T-helper 1 cell treated with Interleukin-12 subunit alpha and Interleukin-12 subunit beta and Interleukin-4 antibody, amounts not matched to agents 30 ng/mL and 1 ng/mL, for 36 hours (primary cell): ENCODE results near the gene ABLIM2. TPM values are rescaled to one million over a fixed set of nuclear protein-coding genes. Genes with fewer than 3 reads are reported as not detected.
"Not testable (repeated sequence)": the region's sequence is repeated elsewhere in the genome, so short reads cannot be mapped to it uniquely, and the experiment has no call there.

Source experiments
- intact Hi-C: fragments of 100-400 bp; cut with micrococcal nuclease; formaldehyde crosslinking; loops from one replicate; pipeline ENCODE4 v1.15.1; 2024
- total RNA-seq: library from RNA; stranded (reverse); gene quantifications from 2 replicates; pipeline ENCODE4 v1.2.3, GENCODE V29; 2022

The ABLIM2 gene
- total RNA-seq, 1 donor from 2014 or later: 0.51 TPM

DNA sequence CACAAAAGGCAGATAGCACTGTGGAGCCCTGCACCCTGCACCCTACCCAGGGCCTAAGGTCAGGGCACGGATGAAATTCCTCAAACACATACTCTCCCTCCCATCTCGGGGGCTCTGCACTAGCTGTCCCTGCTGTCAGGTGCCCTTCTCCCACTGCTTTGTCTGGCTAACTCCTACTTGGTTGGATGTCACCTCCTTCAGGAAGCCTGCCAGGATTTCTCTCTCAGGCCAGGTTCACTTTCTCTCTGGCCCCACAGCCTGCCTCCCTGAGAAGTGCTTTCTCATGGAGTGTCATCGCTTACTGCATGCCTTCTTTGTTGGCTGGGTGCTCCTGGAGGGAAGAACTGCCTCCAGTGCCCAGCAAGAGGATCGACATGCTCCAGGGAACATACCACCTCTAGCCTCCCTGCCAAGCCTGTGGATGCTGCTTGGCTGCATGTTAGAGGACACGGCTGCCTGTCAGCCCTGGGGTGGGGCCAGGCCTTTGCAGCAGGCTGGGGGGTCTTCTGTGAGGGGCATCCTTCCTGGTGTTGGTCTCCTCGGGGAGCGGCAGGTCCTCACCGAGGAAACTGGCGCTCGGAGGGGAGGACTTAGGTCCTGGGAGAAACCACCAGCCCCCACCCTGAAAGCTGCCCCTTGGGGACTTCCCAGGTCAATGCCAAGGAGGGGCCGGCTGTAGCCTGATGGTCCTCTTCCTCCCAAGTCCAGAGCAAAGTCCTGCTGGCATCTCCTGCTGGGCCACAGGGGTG lies 15.0 kb downstream of the ABLIM2 start:
- intact Hi-C loops: no loop called here

- intact Hi-C loops: no loop called here
These were observed 16.1 kb downstream of the ABLIM2 start for GRCh38 chr4:8142556-8142955.

DNA sequence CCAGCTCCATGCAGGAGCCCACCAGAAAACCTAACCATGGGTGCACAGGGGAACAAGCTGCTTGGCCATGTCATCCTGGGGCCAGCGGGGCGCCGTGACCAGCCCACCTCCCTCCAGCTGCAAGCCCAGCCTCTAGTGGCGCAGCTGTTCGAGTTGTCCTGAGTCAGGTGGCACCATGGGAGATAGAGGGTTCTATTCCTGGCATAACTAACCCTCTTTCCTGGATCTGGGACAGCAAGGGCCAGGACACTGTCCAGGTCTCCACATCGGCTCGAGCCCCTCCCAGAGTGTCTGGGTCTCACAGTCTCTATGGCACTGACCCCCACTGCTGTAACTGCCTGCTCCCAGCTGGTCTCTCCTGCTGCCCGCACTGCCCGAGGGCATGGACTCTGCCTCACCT lies 16.7 kb downstream of the ABLIM2 start:
- intact Hi-C loops: no loop called here

DNA sequence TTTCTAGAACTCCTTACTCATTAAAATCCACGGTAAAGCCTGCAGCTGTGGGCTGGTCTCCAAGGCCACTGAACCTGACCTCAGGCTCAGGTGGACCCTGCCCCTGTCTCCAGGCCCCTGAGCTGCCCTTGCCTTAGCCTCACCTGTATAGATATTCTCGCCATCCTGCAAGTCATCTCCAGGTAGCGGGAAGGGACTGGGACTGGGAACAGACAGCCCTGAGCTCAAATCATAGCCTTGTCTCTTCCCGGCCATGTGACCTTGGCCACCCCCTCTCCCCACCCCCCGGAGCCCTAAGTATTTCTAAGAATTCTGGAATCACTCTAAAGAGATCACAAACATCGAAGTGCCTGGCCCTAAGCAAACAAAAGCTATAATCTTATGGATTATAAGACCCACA lies 17.7 kb downstream of the ABLIM2 start:
- intact Hi-C loops: no loop called here

DNA sequence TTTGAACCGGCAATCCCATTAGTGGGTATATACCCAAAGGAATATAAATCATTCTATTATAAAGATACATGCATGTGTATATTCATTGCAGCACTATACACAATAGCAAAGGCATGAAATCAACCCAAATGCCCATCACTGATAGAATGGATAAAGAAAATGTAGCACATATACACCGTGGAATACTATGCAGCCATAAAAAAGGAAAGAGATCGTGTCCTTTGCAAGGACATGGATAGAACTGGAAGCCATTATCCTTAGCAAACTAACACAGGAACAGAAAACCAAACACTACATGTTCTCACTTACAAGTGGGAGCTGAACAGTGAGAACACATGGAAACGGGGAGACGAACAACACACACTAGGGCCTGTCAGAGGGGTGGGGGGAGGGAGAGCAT lies 18.9 kb downstream of the ABLIM2 start:
- intact Hi-C loops: not testable (repeated sequence)

DNA sequence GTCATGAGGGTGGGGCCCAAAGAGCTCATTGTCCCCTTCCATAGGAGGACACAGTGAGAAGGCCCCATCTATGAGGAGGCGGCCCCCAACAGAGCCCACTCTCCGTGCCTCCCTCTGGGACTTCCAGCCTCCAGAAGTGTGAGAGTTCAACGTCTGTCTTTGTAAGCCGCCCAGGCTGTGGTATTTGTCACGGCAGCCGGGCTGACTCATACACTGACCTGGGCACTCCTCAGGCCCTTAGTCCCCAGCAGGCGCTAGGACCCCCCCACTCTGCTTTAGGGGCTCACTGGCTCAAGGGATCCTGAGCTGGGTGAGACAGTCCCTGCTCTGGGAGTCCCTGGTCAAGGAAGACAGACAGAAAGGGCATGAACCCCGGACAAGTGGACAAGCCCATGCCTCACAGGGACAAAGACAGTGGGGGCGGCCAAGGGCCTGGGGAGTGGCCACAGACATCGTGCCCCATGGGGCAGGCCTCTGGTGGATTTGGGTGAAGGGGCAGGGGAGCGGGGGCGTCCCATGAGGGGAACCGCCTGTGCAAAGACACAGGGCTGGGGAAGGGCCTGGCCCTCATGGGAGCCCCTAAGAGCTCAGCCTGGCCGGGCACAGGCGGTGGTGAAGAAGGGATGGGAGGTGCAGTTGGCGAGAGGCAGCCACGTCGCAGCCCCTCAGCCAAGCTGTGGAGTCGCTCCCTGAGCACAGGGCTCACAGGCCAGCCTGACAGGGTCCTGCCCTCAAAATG lies 21.5 kb downstream of the ABLIM2 start:
- intact Hi-C loops: no loop called here

DNA sequence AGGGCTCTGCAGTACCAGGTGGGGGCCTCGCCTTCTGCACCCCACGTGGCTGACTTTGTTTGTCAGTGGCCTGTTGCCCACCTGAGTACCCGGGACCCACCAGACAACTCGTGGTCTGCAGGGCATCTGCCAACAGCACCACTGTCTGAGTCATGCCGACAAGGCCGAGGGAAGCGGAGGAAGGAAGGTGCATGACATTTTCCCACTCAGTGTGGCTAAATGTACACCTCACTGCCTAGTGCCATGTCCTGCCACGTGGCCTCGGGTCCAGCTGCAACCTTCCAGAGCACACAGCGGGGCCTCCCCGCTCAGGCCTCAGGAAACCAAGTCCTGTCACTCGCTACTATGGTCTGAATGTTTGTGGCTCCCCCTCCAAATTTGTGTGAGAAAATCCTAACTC lies 22.1 kb downstream of the ABLIM2 start:
- intact Hi-C loops: no loop called here

GRCh38 chr4:8135666-8136065 lies 22.9 kb downstream of the ABLIM2 start:
- intact Hi-C loops: no loop called here

- intact Hi-C loops: no loop called here
These were observed 24.6 kb downstream of the ABLIM2 start for GRCh38 chr4:8133897-8134563.

- intact Hi-C loops: no loop called here
These were observed 25.5 kb downstream of the ABLIM2 start for GRCh38 chr4:8132947-8133705.

DNA sequence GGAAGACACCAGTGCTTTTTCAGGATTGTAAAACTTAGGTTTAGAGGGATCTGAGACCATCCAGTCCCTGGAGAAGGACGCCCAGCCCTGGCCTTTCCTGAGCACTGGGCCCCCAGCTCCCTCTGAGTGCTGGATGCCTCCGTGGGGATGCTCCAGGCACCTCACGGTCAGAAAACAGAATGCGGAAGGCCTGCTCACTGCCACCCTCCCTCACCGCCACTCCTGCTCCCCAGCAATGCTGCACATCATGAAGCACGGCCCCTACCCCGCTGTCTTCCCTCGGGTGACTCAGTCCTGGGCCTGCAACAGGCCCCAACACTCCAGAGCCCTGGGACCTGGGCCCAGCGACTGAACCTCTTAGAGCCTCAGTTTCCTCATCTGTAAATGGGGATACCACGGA lies 26.2 kb downstream of the ABLIM2 start:
- intact Hi-C loops: no loop called here

DNA sequence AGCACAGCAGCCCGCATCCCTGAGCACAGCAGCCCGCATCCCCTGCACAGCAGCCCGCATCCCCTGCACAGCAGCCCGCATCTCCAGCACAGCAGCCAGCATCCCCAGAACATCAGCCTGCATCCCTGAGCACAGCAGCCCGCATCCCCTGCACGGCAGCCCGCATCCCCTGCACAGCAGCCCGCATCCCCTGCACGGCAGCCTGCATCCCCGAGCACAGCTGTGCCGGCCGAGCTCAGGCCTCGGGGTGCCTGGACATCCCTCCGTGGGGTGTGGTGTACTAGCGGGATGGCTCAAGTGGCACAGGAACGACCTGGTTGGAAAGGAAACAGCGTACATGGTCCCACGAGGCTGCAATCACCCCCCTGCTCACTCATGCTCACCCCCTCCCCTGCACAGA lies 26.8 kb downstream of the ABLIM2 start:
- intact Hi-C loops: no loop called here

GRCh38 chr4:8131210-8131609 lies 27.4 kb downstream of the ABLIM2 start:
- intact Hi-C loops: no loop called here

DNA sequence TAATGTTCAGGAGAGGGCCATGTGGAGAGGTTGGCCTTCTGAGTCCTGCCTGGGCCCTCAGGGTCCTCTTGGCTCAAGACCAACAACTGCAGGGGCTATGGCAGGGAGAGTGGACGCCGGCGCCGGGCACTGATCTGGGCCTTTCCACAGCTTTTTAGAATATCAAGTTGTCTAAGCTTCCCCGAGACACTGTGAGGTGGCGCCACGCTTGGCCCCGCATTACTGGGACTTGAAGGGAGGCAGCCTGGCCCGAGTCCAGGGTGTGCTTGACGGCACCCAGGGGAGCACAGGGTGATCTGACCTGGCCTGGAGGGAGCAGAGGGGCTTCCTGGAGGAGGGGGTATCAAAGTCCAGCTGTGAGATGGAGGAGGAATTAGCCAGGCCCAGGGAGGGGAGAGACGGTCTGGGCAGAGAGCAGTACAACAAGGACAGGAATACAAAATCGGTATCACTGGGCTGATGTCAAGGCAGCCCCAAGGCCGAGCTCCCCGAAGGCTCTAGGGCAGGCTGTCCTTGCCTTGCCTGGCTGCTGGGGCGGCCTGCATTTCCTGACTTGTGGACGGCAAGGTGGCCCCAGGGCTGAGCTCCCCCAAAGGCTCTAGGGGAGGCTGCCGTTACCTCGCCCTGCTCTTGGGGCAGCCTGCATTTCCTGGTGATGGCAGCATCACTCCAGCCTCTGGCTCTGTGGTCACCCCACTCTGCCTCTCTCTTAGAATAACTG lies 28.1 kb downstream of the ABLIM2 start:
- intact Hi-C loops: no loop called here

DNA sequence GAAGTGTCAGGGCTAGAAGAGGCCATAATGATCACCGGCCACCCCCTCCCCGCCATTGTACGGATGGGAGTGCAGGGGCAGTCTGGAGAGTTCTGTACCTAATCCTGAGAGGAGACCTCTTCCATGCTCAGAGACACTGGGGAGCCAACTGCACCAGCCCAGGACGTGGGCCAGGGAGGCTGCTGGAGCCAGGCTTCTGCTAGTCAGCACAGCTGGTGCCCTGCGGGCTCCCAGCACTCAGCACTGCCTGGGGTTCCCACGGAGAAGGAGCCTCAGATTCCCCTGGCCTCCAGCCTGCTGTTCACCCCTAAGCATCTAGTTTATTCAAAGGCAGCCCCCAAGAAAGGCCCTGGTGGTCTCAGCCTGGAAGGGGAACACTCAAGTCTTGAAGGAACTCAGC lies 28.8 kb downstream of the ABLIM2 start:
- intact Hi-C loops: no loop called here

DNA sequence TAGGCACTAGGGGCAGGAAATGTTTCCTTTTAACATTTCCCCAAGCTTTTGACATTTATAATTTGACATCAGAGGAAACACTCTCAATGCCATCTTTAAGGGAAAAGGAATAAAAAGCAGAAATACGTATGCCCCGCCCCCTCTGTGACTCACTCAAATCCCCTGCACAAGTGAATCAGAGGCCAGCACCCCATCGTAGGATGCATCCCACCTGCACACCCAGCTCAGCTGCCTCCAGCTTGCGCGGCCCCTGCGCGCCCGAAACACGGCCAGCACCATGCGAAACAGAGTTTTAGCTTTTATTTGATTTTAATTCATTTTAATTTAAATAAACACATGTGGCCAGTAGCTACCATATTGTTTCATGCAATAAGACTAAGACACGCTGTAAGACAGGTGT lies 29.5 kb downstream of the ABLIM2 start:
- intact Hi-C loops: no loop called here

DNA sequence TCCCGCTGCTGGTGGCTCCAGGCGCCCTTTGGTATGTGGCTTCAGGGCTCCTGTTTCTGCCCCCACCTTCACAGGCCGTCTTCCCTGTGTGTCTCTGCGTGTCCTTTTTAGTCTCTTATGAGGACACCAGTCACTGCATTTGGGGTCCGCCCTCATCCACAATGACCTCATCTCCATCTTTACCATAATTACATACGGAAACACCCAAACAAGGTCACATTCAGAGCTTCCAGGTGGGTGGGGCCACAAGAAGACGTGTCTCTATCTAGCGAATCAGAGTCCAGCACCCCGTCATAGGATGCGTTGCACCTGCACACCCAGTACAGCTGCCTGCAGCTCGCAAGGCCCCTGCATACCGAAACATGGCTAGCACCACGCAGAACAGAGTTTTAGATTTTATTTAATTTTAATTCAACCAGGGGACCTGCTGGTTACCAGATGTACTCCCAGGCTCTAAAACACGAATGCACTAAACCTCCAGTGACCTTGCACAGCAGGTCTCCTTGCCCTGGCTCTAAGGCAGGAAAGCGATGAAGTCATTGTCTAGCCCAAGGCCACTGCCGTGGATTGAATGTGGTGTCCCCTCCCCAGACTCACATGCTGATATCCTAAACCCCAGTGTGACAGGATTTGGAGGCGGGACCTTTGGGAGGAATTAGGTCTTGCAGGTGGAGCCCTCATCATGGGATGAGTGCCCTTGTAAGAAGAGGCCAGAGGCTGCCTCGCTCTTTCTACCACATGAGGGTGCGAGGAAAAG lies 30.3 kb downstream of the ABLIM2 start:
- intact Hi-C loops: no loop called here

DNA sequence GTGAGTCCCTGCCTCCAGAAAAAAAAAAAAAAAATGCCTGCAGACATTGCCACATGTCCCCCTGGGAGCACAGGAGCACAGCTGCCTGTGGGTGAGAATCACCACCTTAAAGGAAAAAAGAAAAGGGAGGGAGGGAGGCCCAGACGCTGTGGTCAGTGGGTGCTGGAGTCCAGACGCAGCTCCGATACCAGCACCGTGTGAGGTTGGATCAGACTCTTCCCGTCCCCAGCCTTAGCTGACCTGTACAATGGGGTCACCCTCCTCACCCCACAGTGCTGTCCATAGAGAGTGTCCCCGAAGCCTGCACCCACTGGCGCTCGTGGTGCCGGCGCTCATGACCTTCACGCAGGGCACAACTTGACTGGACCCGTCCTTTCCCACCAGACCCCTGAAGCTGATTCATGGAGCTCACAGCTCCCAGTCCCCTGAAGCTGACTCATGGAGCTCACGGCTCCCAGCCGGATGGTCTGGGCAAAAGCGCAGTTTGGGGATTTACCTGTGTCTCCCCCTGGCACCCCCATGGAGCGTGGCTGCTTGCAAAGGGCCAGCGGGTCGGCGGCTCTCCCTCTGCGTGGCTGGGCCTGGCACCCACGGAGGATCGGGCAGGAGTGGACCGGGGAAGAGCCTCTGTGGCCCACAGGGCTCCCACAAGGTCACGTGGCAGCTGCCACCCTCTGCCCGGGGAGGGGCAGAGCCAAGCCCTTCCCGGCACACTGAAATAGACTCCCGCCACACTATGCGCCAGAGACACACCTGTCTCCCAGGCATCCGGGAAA lies 31.4 kb downstream of the ABLIM2 start:
- intact Hi-C loops: loop anchor here (2.0 kb wide), 1 partner anchor 60 kb away; no protein-coding TSS in a partner anchor

DNA sequence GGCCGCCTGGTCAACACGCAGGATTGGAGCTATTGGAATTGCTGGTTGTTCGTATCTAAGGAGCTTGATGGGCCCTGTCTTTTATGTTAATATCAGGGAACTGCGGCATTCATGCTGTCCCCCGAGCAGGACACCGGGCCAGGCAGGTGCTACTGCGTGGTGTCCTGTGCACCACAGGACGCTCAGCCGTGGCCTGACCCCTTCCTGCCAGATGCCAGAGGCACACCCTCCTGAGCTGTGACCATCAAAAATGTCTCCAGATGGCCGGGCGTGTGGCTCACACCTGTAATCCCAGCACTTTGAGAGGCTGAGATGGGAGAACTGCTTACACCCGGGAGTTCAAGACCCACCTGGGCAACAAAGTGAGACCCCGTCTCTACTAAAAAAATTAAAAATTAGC lies 32.1 kb downstream of the ABLIM2 start:
- intact Hi-C loops: loop anchor here (2.0 kb wide), 1 partner anchor 60 kb away; no protein-coding TSS in a partner anchor
